GM18907 (cell line): ENCODE data around the gene TTL.
A peak's percentile ranks its signal among the peaks of the same experiment; 100 is the strongest.

Source experiments
- ATAC-seq: cut with Tn5 transposase; IDR thresholded peaks from one replicate; pipeline ENCODE4 v1.9.1; 2021; ENCODE audit warnings: mild to moderate bottlenecking, moderate library complexity; ENCODE audit not compliant: unreplicated experiment

TTL gene

DNA sequence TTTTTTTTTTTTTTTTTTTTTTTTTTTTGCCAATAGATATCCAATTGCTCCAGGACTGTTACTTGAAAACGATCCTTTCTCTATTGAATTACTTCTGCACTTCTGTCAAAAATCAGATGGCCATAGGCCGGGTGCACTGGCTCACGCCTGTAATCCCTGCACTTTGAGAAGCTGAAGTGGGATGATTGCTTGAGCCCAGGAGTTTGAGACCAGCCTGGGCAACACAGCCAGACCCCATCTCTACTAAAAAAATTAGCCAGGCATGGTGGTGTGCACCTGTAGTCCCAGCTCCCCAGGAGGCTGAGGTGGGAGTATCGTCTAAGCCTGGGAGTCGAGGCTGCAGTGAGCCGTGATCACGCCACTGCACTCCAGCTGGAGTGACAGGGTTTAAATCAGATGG is 98.1 kb downstream of the TTL start:
- ATAC-seq, result no peak

DNA sequence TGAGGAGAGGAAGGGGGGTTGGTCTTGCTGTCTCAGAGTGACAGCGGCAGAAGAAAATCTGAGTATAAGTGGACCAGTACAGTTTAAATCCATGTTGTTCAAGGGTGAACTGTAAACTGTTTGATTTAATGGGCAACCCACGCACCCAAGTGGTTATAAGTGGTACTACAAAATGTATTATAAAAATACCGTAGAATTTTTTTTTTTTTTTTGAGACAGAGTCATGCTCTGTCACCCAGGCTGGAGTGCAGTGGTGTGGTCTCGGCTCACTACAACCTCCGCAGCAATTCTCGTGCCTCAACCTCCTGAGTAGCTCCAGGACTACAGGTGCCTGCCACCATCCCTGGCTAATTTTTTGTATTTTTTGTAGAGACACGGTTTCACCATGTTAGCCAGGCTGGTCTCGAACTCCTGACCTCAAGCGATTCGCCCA is 100.4 kb downstream of the TTL start:
- ATAC-seq, result no peak

DNA sequence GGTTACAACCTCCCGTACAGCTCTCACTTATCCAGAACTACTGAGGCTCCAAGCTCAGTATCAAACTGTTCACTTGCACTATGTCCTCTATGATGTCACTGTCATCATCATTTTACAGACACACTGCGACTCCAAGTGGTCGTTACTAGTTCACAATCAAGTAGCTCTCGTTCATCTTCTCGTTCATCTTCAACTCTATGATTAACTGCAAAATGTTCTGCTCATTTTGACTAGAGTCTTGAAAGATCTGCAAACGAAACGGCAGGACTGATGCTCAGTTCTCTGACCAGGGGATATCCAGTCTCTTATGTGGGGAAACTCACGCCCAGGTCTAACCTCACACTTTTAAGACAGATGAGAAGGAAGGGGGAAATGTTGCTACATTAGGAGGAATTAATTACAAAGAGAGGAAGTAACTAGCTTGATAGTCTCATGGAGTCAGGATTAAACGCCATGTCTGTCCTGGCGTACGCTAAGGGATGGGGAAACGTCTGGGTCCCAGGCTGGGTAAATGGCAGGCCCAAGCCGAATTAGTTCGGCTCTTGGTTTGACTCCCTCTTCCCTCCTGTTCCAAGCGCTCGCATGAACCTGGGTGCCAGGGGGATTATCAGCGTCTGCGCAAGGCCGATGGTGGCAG is 101.7 kb downstream of the TTL start:
- no peak for ATAC-seq

GRCh38 chr2:112584134-112584890 is 102.4 kb downstream of the TTL start, which contains the start of gene CHCHD5:
CHCHD5 (plus strand) TSS chr2:112584609; CDS start chr2:112584648, 39 bp downstream.
- ATAC-seq, result peak; percentile 90

- no peak for ATAC-seq
Measured at GRCh38 chr2:112584891-112585250, 102.9 kb downstream of the TTL start.

DNA sequence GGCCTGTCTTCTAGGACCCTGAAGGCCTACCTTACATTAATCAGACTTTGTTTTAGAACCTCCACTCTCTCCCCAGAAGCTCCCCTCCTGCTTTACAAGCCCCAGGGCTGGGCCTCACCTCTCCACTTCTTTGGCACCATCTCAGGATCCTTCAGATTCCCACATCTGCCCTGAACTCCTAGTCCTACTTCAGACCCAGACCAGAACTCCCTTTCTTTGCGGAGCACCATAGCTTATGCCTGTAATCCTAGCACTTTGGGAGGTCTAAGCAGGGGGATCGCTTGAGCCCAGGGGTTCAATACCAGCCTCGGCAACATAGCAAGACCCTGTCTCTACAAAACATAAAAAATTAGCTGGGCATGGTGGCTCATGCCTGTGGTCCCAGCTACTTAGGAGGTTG is 103.4 kb downstream of the TTL start:
- ATAC-seq, result no peak

DNA sequence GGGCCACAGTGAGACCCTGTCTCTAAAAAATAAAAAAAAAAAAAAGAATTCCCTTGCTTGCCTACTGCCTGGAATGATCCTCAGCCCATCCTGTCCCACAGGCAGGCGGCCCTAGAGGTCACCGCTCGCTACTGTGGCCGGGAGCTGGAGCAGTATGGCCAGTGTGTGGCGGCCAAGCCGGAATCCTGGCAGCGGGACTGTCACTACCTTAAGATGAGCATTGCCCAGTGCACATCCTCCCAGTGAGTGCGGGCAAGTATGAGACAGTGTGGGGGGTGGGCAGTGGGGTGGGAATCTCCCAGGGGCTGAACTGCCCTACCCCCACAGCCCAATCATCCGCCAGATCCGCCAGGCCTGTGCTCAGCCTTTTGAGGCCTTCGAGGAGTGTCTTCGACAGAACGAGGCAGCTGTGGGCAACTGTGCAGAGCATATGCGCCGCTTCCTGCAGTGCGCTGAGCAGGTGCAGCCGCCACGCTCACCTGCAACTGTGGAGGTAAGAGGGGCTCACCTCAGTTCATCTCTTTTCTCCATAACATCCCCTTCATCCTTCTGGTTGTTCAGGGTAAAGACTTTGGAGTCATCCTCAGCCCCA is 104.0 kb downstream of the TTL start:
- ATAC-seq, result no peak

DNA sequence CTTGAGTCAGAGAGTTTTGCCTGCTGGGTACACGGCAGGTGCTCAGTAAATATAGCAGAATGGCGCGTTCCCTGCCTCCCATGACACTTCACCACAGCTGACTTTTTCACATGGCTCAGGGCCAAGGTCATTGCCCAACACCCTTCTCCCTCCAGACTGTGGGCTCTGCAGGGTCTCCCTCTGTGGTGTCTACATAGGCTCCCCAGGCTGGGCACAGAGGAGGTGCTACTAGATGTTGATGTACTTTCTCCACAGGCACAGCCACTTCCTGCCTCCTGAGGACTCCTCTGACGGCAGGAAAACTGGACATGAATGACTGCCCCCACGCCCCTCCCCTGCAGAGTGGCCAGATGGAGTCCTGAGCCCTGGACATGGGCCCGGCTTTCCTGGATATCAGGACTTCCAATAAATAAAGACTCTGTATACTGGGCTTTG is 106.7 kb downstream of the TTL start:
- ATAC-seq, result no peak
